Colonic mucosa (tissue), 4 donors: Measurements from ENCODE around the gene IL20RB. TPM values are rescaled to one million over a fixed set of nuclear protein-coding genes. Genes with fewer than 3 reads are reported as not detected.
"Not testable (repeated sequence)": the region's sequence is repeated elsewhere in the genome, so short reads cannot be mapped to it uniquely, and the experiment has no call there.

Experiments
- DNase-seq: peaks from one replicate; pipeline ENCODE4 v3.0.0-alpha.2; 2020
- H3K27ac ChIP-seq: fragments of 200-600 bp; one replicate; pipeline ENCODE4 v1.8.0; 2021
- H3K27me3 ChIP-seq: fragments of 200-600 bp; one replicate; pipeline ENCODE4 v1.8.0; 2021
- H3K36me3 ChIP-seq: fragments of 200-600 bp; one replicate; pipeline ENCODE4 v1.8.0; 2021
- H3K4me1 ChIP-seq: fragments of 200-600 bp; one replicate; pipeline ENCODE4 v1.8.0; 2021; ENCODE audit warnings: mild to moderate bottlenecking
- H3K4me3 ChIP-seq: fragments of 200-600 bp; one replicate; pipeline ENCODE4 v1.8.0; 2021
- H3K9ac ChIP-seq, 2 donors: one replicate each; pipeline ENCODE4 v1.7.0; 2013; ENCODE audit warnings: control low read depth in 2 of 2, low read depth in 2 of 2, low read length in 2 of 2
- H3K9me3 ChIP-seq: fragments of 200-600 bp; one replicate; pipeline ENCODE4 v1.8.0; 2021
- CTCF ChIP-seq: fragments of 200-600 bp; IDR thresholded peaks from one replicate; pipeline ENCODE4 v1.8.0; 2022; ENCODE audit warnings: antibody characterized with exemption, mild to moderate bottlenecking
- intact Hi-C: fragments of 100-400 bp; cut with DNase I; formaldehyde crosslinking; loops from one replicate; pipeline ENCODE4 v1.14.1; 2022
- total RNA-seq, 2 donors: library from RNA; stranded (reverse); fragmentation: NEBNext Ultra II Directional in 1 of 2; extraction: Animal tissue kit (Norgen Biotek cat#: 25700) in 1 of 2; gene quantifications; one replicate each; pipeline ENCODE4 v1.2.1, GENCODE V29; 2021
- donor health status: healthy.
- donor health status: DM: no; HTN: no; CAD: no.
- donor health status: DM: no; HTN: no; CAD: no.

The IL20RB gene
- total RNA-seq, 2 donors from 2014 or later = 0.74 to 0.96 TPM

GRCh38 chr3:136979204-136979603 lies 21.4 kb downstream of the IL20RB start:
- TF ChIP-seq CTCF = no peak
- DNase-seq = no peak
- H3K4me3 ChIP-seq = no peak overlapping the region
- H3K9ac ChIP-seq = no peak overlapping the region
- no peak overlapping the region for H3K27ac ChIP-seq
- H3K4me1 ChIP-seq = no peaks in the 10 kb centered on the region
- intact Hi-C loops = no loop called here
- H3K36me3 ChIP-seq = no peaks in the 10 kb centered on the region
- H3K9me3 ChIP-seq = no peaks in the 10 kb centered on the region
- H3K27me3 ChIP-seq = no peaks in the 10 kb centered on the region

GRCh38 chr3:136979684-136980083 lies 21.9 kb downstream of the IL20RB start:
- DNase-seq = no peak
- Histone ChIP-seq H3K4me3 (no peak overlapping the region), H3K27ac (no peak overlapping the region), H3K27me3 (no peaks in the 10 kb centered on the region), H3K4me1 (no peaks in the 10 kb centered on the region), H3K9me3 (no peaks in the 10 kb centered on the region), H3K9ac (no peak overlapping the region), H3K36me3 (no peaks in the 10 kb centered on the region)
- no peak for TF ChIP-seq CTCF
- intact Hi-C loops = no loop called here

- intact Hi-C loops = no loop called here
- no peak overlapping the region for H3K9ac ChIP-seq
- H3K27me3 ChIP-seq = no peaks in the 10 kb centered on the region
- no peak for TF ChIP-seq CTCF
- H3K4me1 ChIP-seq = no peaks in the 10 kb centered on the region
- H3K36me3 ChIP-seq = no peaks in the 10 kb centered on the region
- H3K4me3 ChIP-seq = no peak overlapping the region
- no peak overlapping the region for H3K27ac ChIP-seq
- DNase-seq = no peak
- H3K9me3 ChIP-seq = no peaks in the 10 kb centered on the region
Measured at GRCh38 chr3:136982033-136982432, 24.2 kb downstream of the IL20RB start.

- intact Hi-C loops = no loop called here
- Histone ChIP-seq H3K36me3 (no peaks in the 10 kb centered on the region), H3K27ac (no peak overlapping the region), H3K9me3 (no peaks in the 10 kb centered on the region), H3K27me3 (no peaks in the 10 kb centered on the region), H3K4me1 (no peaks in the 10 kb centered on the region), H3K4me3 (no peak overlapping the region), H3K9ac (no peak overlapping the region)
- TF ChIP-seq CTCF = no peak
- DNase-seq = no peak
Measured at GRCh38 chr3:136982520-136983138, 24.8 kb downstream of the IL20RB start.

GRCh38 chr3:136984837-136985236 lies 27.1 kb downstream of the IL20RB start:
- no peaks in the 10 kb centered on the region for H3K4me1 ChIP-seq
- TF ChIP-seq CTCF = no peak
- H3K4me3 ChIP-seq = no peak overlapping the region
- no peaks in the 10 kb centered on the region for H3K27me3 ChIP-seq
- peak; percentile 81 for DNase-seq
- H3K27ac ChIP-seq = peak overlapping the region; percentile 61
- H3K9me3 ChIP-seq = no peaks in the 10 kb centered on the region
- H3K36me3 ChIP-seq = no peaks in the 10 kb centered on the region
- H3K9ac ChIP-seq = no peak overlapping the region
- intact Hi-C loops = no loop called here

- DNase-seq, H3K27me3 ChIP-seq, intact Hi-C loops, H3K9me3 ChIP-seq, H3K27ac ChIP-seq, H3K36me3 ChIP-seq, H3K4me3 ChIP-seq, H3K9ac ChIP-seq, H3K4me1 ChIP-seq: not testable (repeated sequence)
Measured at GRCh38 chr3:136987398-136987980, 29.7 kb downstream of the IL20RB start.
